Astrocyte (in vitro differentiated cells and primary cell): ENCODE data around the gene NFKBIL1.

ENCODE experiments used
- CTCF ChIP-seq: IDR thresholded peaks from 2 replicates; pipeline ENCODE4 v1.5.1; 2011; ENCODE audit warnings: low read depth, mild to moderate bottlenecking, inconsistent platforms, low read length, moderate library complexity; ENCODE audit not compliant: insufficient read depth
- EZH2 ChIP-seq: IDR thresholded peaks from 2 replicates; pipeline ENCODE4 v1.6.1; 2012; ENCODE audit warnings: mild to moderate bottlenecking, low read length, inconsistent platforms; ENCODE audit not compliant: insufficient read depth

- TF ChIP-seq CTCF (no peak), EZH2 (no peak)
These were observed 39.3 kb downstream of the NFKBIL1 start for GRCh38 chr6:31586599-31587281.
